ENCODE data around the gene NT5DC1.

The NT5DC1 gene

GRCh38 chr6:116246089-116246488 is 145.4 kb downstream of the NT5DC1 start:
- DNase-seq (ENCODE audit: low spot score): no peak

GRCh38 chr6:116247285-116247684 is 146.6 kb downstream of the NT5DC1 start:
- no peak for DNase-seq (ENCODE audit: low spot score)

- no peak for DNase-seq (ENCODE audit: low spot score)
Observed at GRCh38 chr6:116248577-116248976, 147.9 kb downstream of the NT5DC1 start.

GRCh38 chr6:116251568-116252384 is 151.1 kb downstream of the NT5DC1 start:
- DNase-seq (ENCODE audit: low spot score): no peak

GRCh38 chr6:116253188-116253504 is 152.5 kb downstream of the NT5DC1 start:
- no peak for DNase-seq (ENCODE audit: low spot score)

- peak; percentile 94 for DNase-seq (ENCODE audit: low spot score)
Observed at GRCh38 chr6:116253505-116254296, 153.0 kb downstream of the NT5DC1 start, which contains the start of gene TSPYL4. Gene TSPYL4, minus strand, starts transcription at chr6:116254075. Its CDS starts 67 bp downstream, at chr6:116254008.

GRCh38 chr6:116254297-116255056 is 153.8 kb downstream of the NT5DC1 start:
- DNase-seq (ENCODE audit: low spot score): no peak

GRCh38 chr6:116255246-116255800 is 154.7 kb downstream of the NT5DC1 start:
- DNase-seq (ENCODE audit: low spot score): no peak

GRCh38 chr6:116256694-116257093 is 156.0 kb downstream of the NT5DC1 start:
- no peak for DNase-seq (ENCODE audit: low spot score)

- no peak for DNase-seq (ENCODE audit: low spot score)
Observed at GRCh38 chr6:116258520-116258919, 157.9 kb downstream of the NT5DC1 start.

- no peak for DNase-seq (ENCODE audit: low spot score)
Observed at GRCh38 chr6:116263353-116263752, 162.7 kb downstream of the NT5DC1 start.

GRCh38 chr6:116265041-116265829 is 164.6 kb downstream of the NT5DC1 start:
- no peak for DNase-seq (ENCODE audit: low spot score)

GRCh38 chr6:116266803-116267202 is 166.2 kb downstream of the NT5DC1 start:
- DNase-seq (ENCODE audit: low spot score): no peak

GRCh38 chr6:116267836-116268588 is 167.4 kb downstream of the NT5DC1 start:
- DNase-seq (ENCODE audit: low spot score): no peak

- no peak for DNase-seq (ENCODE audit: low spot score)
Observed at GRCh38 chr6:116268589-116269293, 168.1 kb downstream of the NT5DC1 start.

GRCh38 chr6:116271149-116271708 is 170.6 kb downstream of the NT5DC1 start:
- DNase-seq (ENCODE audit: low spot score): no peak

GRCh38 chr6:116277124-116277523 is 176.5 kb downstream of the NT5DC1 start:
- no peak for DNase-seq (ENCODE audit: low spot score)

GRCh38 chr6:116278481-116278829 is 177.8 kb downstream of the NT5DC1 start:
- DNase-seq (ENCODE audit: low spot score): no peak

GRCh38 chr6:116278854-116279231 is 178.2 kb downstream of the NT5DC1 start:
- DNase-seq (ENCODE audit: low spot score): peak; percentile 76

Measured in left forelimb (tissue), 1 donor.